Stomach smooth muscle (tissue), 2 donors: ENCODE data around the gene PTPRN2.
"Not testable (repeated sequence)": the region's sequence is repeated elsewhere in the genome, so short reads cannot be mapped to it uniquely, and the experiment has no call there.

Experiments used
- H3K27ac ChIP-seq: one replicate; pipeline ENCODE4 v1.7.0; 2013; ENCODE audit warnings: mild to moderate bottlenecking, low read length, inconsistent platforms
- H3K27me3 ChIP-seq, 2 donors: one replicate each; pipeline ENCODE4 v1.7.0; 2013; ENCODE audit warnings: low read length in 2 of 2; ENCODE audit not compliant: insufficient read depth in 2 of 2, control insufficient read depth in 1 of 2
- H3K36me3 ChIP-seq, 2 donors: one replicate each; pipeline ENCODE4 v1.7.0; 2013; ENCODE audit warnings: low read length in 2 of 2; ENCODE audit not compliant: control insufficient read depth in 2 of 2, insufficient read depth in 2 of 2
- H3K4me1 ChIP-seq: one replicate; pipeline ENCODE4 v1.7.0; 2013; ENCODE audit warnings: low read length; ENCODE audit not compliant: control insufficient read depth, insufficient read depth
- H3K4me3 ChIP-seq, 2 donors: one replicate each; pipeline ENCODE4 v1.7.0; 2013; ENCODE audit warnings: low read length in 2 of 2
- H3K9ac ChIP-seq, 2 donors: one replicate each; pipeline ENCODE4 v1.7.0; 2013; ENCODE audit warnings: low read length in 2 of 2, mild to moderate bottlenecking in 1 of 2
- H3K9me3 ChIP-seq, 2 donors: one replicate each; pipeline ENCODE4 v1.7.0; 2013; ENCODE audit warnings: low read length in 2 of 2; ENCODE audit not compliant: control insufficient read depth in 2 of 2
- donor health status: healthy.
- donor health status: Pancreatic carcinoma.

The PTPRN2 gene

DNA sequence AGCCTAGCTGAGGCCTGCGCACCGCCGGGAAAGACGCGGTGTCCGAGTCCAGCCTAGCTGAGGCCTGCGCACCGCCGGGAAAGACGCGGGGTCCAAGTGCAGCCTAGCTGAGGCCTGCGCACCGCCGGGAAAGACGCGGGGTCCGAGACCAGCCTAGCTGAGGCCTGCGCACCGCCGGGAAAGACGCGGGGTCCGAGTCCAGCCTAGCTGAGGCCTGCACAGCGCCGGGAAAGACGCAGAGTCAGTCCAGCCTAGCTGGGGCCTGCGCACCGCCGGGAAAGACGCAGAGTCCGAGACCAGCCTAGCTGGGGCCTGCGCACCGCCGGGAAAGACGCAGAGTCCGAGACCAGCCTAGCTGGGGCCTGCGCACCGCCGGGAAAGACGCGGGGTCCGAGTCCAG is 161.9 kb downstream of the PTPRN2 start:
- not testable (repeated sequence) for H3K4me3 ChIP-seq, H3K36me3 ChIP-seq, H3K27ac ChIP-seq, H3K9me3 ChIP-seq, H3K9ac ChIP-seq, H3K4me1 ChIP-seq, H3K27me3 ChIP-seq

DNA sequence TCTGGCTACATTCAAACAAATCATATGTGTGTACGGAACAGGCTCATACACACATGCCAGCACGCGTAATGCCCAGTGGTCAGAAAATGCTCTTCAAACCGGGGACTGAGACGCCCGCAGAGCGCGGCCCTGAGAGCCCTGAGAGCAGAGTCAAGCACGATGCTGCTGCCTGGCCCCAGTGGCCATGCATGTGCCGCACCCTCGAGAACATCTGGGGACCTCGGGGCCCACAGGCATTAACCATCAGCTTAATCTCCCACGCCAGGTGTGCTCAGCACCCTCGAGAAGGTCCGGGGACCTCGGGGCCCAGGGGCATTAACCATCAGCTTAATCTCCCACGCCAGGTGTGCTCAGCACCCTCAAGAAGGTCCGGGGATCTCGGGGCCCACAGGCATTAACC is 163.1 kb downstream of the PTPRN2 start:
- H3K9me3 ChIP-seq, result peaks cover 0 to 3% of the 10 kb centered on the region in 2 donors
- H3K4me1 ChIP-seq, result no peaks in the 10 kb centered on the region
- H3K36me3 ChIP-seq, result no peaks in the 10 kb centered on the region
- H3K9ac ChIP-seq, result no peak overlapping the region
- H3K27me3 ChIP-seq, result peaks cover 2% of the 10 kb centered on the region in 2 donors
- no peak overlapping the region for H3K4me3 ChIP-seq
- H3K27ac ChIP-seq, result no peak overlapping the region

DNA sequence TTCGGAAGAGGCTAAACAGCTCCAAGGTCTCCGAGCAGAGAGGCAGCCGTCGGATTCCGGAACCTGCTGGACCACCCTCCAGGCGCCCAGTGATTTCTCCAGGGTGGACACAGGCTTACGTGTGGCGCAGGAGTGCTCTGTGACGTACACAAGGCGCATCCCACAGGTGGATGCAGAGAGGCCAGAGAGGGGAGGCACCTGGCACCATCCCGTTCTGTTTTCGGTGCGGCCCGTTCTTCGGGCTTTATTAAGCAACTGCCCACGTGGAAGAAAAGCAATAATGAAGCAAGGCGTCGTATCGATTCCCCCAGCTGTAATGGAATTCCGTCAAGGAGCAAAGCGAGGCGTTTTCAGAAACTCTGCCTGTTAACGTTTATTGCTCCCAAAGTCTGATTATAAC is 163.6 kb downstream of the PTPRN2 start:
- no peak overlapping the region for H3K9ac ChIP-seq
- no peak overlapping the region for H3K27ac ChIP-seq
- H3K36me3 ChIP-seq, result no peaks in the 10 kb centered on the region
- peaks cover 2% of the 10 kb centered on the region in 2 donors for H3K27me3 ChIP-seq
- no peak overlapping the region for H3K4me3 ChIP-seq
- peaks cover under 1 to 3% of the 10 kb centered on the region in 2 donors for H3K9me3 ChIP-seq
- H3K4me1 ChIP-seq, result no peaks in the 10 kb centered on the region

DNA sequence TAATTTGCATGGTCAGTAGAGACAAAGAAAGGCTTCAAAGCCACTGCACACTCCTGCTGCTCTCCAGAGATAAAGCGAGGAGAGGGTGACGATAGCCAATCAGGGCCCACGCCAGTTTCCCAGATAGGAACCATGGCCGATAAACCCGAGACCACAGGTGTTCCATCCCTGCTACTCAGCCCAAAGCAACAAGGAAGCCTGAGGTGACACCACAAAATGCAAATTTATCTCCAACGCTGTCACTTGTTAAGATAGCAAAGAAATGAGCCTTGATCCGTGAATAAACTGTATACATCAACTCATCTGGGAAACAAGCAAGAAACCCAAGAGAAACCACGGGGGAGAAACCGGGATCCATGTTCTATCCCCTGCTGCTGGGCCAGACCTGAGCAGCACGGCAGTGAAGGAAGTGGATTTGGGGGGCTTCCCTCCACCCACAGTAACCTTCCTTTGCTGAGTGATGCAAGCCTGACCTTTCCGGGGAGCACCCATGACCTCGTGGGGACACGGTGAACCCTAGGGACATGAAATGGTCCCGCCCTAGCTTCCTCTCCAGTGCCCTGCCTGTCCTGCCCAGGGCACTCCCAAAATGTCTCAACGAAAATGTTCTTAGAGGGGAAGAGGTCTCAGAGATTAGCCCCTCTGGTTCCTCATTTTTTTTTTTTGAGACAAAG is 164.6 kb downstream of the PTPRN2 start:
- no peak overlapping the region for H3K27ac ChIP-seq
- no peak overlapping the region for H3K9ac ChIP-seq
- H3K36me3 ChIP-seq, result no peaks in the 10 kb centered on the region
- H3K27me3 ChIP-seq, result peaks cover 2% of the 10 kb centered on the region in 2 donors
- no peaks in the 10 kb centered on the region for H3K4me1 ChIP-seq
- H3K9me3 ChIP-seq, result peaks cover 8 to 9% of the 10 kb centered on the region in 2 donors
- no peak overlapping the region for H3K4me3 ChIP-seq

DNA sequence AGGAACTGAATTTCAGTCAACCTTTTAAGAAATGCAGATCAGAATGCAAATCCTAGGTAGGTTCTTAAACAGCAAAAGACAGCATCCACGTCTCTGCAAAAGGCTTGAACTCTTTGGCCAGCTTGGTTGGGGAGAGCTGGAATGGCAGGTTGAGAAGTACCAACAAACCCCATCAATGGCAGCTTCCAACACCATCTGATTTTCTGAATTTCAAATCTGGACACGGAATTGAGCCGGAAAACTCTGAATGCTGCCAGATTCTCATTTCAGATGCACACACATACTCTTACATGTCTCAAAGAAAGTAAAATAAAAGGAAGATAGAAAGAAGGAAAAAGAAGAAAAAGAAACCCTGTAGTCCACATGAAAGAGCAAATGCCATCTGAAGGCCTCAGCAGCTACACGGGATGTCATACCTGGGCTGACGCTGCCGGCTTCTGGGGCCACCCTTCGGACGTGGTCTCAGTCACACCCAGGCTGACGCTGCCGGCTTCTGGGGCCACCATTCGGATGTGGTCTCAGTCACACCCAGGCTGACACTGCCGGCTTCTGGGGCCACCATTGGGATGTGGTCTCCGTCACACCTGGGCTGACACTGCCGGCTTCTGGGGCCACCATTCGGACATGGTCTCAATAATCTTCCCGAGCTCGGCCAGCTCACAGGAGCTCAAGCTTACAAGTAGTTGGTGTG is 165.3 kb downstream of the PTPRN2 start:
- H3K4me1 ChIP-seq, result no peaks in the 10 kb centered on the region
- H3K4me3 ChIP-seq, result no peak overlapping the region
- H3K9me3 ChIP-seq, result peaks cover 9 to 11% of the 10 kb centered on the region in 2 donors
- H3K27ac ChIP-seq, result no peak overlapping the region
- H3K36me3 ChIP-seq, result no peaks in the 10 kb centered on the region
- H3K27me3 ChIP-seq, result peaks cover 2% of the 10 kb centered on the region in 2 donors
- no peak overlapping the region for H3K9ac ChIP-seq

DNA sequence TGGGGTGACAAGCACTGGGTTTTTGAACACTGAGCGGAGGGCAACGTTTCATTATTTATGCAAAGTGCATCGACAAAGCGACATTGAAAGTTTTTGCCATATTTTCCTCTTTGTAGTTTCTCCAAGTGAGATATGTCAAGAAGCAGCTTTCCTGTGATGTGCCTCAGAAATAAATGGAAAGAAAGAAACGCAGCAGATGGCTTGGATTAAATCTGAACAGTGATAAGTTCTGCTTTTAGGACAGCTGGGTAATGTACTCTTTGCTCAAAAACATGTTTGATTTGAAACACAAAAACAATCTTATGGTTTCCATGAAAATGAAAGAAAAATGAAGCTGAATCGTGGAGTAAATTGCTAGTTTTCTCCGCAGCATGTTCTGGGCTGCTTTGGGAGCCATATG is 166.3 kb downstream of the PTPRN2 start:
- Histone ChIP-seq H3K36me3 (no peaks in the 10 kb centered on the region), H3K27me3 (peaks cover 2% of the 10 kb centered on the region in 2 donors), H3K4me3 (no peak overlapping the region), H3K9ac (no peak overlapping the region), H3K27ac (no peak overlapping the region), H3K9me3 (peaks cover 11 to 13% of the 10 kb centered on the region in 2 donors), H3K4me1 (no peaks in the 10 kb centered on the region)

DNA sequence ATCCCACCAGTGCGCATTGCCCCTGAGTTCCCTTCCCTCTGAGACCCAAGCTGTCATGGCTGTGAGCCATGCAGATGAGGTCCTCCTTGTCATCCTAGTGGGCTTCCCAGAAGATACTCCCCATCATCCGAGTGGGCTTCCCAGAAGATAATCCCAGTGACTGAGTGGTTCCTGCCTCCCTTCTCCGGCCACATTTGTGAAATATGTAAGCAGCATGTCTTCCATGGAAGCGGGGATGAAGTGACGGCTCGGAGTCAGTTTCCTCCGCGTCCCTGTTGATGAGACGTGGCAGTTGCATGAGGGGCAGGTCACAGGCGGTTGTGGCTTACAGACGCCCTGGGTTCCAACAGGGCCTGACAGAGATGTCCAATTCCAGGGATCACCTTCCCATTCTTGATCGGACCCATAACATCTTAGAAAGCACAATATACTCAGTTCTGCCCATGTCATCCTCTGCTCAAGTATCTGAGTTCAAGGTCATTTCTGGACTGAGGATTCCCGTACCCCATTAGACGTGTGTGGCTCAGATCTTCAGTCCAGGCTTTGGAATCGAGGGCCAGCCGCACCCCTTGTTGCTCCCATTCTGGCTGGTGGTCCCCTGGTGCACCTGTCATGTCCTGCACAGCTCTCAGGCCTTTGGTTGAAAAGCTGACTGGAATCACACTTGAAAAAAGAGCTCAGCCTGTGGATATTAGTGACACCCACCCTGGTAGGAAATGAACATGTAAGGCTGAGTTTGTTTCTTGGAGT is 166.9 kb downstream of the PTPRN2 start:
- Histone ChIP-seq H3K9ac (no peak overlapping the region), H3K36me3 (no peaks in the 10 kb centered on the region), H3K4me3 (no peak overlapping the region), H3K9me3 (peaks cover 11 to 13% of the 10 kb centered on the region in 2 donors), H3K27me3 (peaks cover 2% of the 10 kb centered on the region in 2 donors), H3K27ac (no peak overlapping the region), H3K4me1 (no peaks in the 10 kb centered on the region)

DNA sequence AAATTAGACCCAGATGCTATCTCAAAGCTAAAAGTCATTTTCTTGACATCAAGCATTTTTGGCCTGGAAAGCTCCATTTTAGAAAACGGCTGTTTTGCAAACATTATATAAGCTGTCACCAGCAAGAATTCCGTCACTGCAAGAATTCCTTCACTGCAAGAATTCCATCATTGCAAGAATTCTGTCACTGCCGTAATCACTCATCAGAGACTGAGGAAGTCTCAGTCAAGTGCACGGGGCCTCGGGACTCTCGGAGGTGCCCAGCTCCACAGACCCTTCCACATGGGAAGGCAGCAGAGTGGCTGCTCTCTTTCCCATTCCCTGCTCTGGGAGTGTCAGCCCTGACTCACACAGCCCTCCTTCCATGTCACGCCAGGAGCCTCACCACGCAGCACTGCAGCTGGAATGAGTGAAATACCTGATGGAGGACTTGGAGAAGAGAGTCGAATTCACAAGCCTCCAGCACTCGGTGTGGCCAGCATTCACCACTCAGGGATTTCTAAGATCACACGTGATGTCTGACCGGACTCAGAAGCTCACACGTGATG is 168.3 kb downstream of the PTPRN2 start:
- Histone ChIP-seq H3K9me3 (peaks cover 11 to 13% of the 10 kb centered on the region in 2 donors), H3K4me3 (no peak overlapping the region), H3K27me3 (peaks cover 2% of the 10 kb centered on the region in 2 donors), H3K9ac (no peak overlapping the region), H3K27ac (no peak overlapping the region), H3K4me1 (no peaks in the 10 kb centered on the region), H3K36me3 (no peaks in the 10 kb centered on the region)

DNA sequence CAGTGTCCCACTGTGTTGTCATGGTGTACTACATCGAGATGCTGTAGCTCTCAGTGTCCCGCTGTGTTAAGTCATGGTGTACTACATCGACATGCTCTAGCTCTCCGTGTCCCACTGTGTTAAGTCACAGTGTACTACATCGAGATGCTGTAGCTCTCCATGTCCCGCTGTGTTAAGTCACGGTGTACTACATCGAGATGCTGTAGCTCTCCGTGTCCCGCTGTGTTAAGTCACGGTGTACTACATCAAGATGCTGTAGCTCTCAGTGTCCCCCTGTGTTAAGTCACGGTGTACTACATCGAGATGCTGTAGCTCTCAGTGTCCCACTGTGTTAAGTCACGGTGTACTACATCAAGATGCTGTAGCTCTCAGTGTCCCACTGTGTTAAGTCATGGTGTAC is 169.2 kb downstream of the PTPRN2 start:
- not testable (repeated sequence) for H3K4me1 ChIP-seq, H3K27me3 ChIP-seq, H3K9ac ChIP-seq, H3K36me3 ChIP-seq, H3K27ac ChIP-seq, H3K4me3 ChIP-seq
- H3K9me3 ChIP-seq, result peaks cover 11 to 13% of the 10 kb centered on the region in 2 donors

DNA sequence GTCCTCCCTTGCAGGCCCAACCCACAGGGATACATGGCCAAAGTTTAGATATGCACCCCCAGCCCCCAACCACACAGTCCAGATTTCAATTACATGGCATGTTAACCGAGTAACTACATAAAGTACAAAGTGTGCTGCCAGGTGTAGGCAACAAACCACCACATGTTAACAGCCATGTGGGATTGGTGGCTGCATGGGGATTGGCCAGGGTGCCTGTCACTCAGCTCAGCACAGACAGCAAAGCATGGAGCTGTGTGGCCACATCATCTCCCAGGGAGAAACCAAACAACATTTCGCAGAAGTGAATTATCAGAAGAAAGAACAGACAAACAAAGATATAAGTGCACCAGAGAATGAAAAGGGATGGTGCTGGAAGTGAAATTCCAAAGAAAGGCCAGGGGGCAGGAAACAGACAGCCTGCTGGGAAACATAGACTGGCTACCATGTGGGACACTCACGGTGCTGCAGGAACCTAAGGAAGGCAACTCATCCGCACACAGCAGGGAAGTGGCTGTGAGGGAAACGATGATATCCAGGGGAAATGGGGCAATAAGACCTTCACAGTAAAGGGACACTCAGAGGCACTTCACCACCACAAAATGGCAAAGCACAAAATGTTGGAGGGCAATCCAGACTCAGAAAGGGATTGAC is 171.2 kb downstream of the PTPRN2 start:
- Histone ChIP-seq H3K36me3 (no peaks in the 10 kb centered on the region), H3K4me3 (no peak overlapping the region), H3K27me3 (peaks cover 2% of the 10 kb centered on the region in 2 donors), H3K9ac (no peak overlapping the region), H3K27ac (no peak overlapping the region), H3K9me3 (peaks cover 11 to 13% of the 10 kb centered on the region in 2 donors), H3K4me1 (no peaks in the 10 kb centered on the region)
